COLO829 (cell line): Measurements from ENCODE around the gene PPP6R2.
"Not testable (repeated sequence)": the region's sequence is repeated elsewhere in the genome, so short reads cannot be mapped to it uniquely, and the experiment has no call there.

Experiments
- DNase-seq: peaks from one replicate; pipeline ENCODE4 v3.0.0; 2012; ENCODE audit warnings: low spot score

Gene PPP6R2

GRCh38 chr22:50318698-50319411 is 24.3 kb upstream of the PPP6R2 start:
- DNase-seq = no peak

GRCh38 chr22:50319503-50319951 is 23.6 kb upstream of the PPP6R2 start:
- DNase-seq = no peak

- no peak for DNase-seq
These were observed 23.0 kb upstream of the PPP6R2 start for GRCh38 chr22:50320116-50320515.

GRCh38 chr22:50320671-50321325 is 22.3 kb upstream of the PPP6R2 start:
- DNase-seq = no peak

GRCh38 chr22:50322382-50323104 is 20.6 kb upstream of the PPP6R2 start:
- not testable (repeated sequence) for DNase-seq

GRCh38 chr22:50323900-50324299 is 19.2 kb upstream of the PPP6R2 start:
- DNase-seq = no peak

- no peak for DNase-seq
These were observed 17.5 kb upstream of the PPP6R2 start for GRCh38 chr22:50325444-50326224.

GRCh38 chr22:50326225-50326955 is 16.7 kb upstream of the PPP6R2 start:
- DNase-seq = no peak

- DNase-seq = peak; percentile 82
These were observed 16.0 kb upstream of the PPP6R2 start, which contains the start of gene DENND6B for GRCh38 chr22:50326956-50327710. Gene DENND6B (minus strand): TSS chr22:50327012. CDS start chr22:50326988, 24 bp downstream.

- no peak for DNase-seq
These were observed 15.5 kb upstream of the PPP6R2 start for GRCh38 chr22:50327711-50328019.

- DNase-seq = no peak
These were observed 13.9 kb upstream of the PPP6R2 start for GRCh38 chr22:50329236-50329635.

- not testable (repeated sequence) for DNase-seq
These were observed 8.7 kb upstream of the PPP6R2 start for GRCh38 chr22:50334433-50334832.

GRCh38 chr22:50337262-50338041 is 5.7 kb upstream of the PPP6R2 start:
- no peak for DNase-seq

- no peak for DNase-seq
These were observed 5.0 kb upstream of the PPP6R2 start for GRCh38 chr22:50338042-50338573.

- no peak for DNase-seq
These were observed 4.2 kb upstream of the PPP6R2 start for GRCh38 chr22:50338860-50339462.

GRCh38 chr22:50339945-50340879 is 2.9 kb upstream of the PPP6R2 start:
- no peak for DNase-seq

GRCh38 chr22:50341977-50342650 is 1.0 kb upstream of the PPP6R2 start:
- peak; percentile 82 for DNase-seq

- no peak for DNase-seq
These were observed 411 bp downstream of the PPP6R2 start for GRCh38 chr22:50343541-50343935.
